ENCODE results near the gene FAM184B. TPM values are rescaled to one million over a fixed set of nuclear protein-coding genes. Genes with fewer than 3 reads are reported as not detected.

FAM184B gene
- total RNA-seq, 1 donor: not detected

- DNase-seq (ENCODE audit: low read depth in 2 of 3, low spot score in 2 of 3): no peak
Observed at GRCh38 chr4:17587094-17587822, 194.2 kb downstream of the FAM184B start.

- DNase-seq (ENCODE audit: low read depth in 2 of 3, low spot score in 2 of 3): no peak
Observed at GRCh38 chr4:17584521-17585213, 196.8 kb downstream of the FAM184B start.

- DNase-seq (ENCODE audit: low read depth in 2 of 3, low spot score in 2 of 3): no peak
Observed at GRCh38 chr4:17583941-17584340, 197.5 kb downstream of the FAM184B start.

GRCh38 chr4:17583276-17583675 is 198.1 kb downstream of the FAM184B start:
- no peak for DNase-seq (ENCODE audit: low read depth in 2 of 3, low spot score in 2 of 3)

- DNase-seq (ENCODE audit: low read depth in 2 of 3, low spot score in 2 of 3): no peak
Observed at GRCh38 chr4:17580969-17581368, 200.5 kb downstream of the FAM184B start.

Other genes starting within 250 kb of the FAM184B start
- gene LAP3, start 204.4 kb downstream of the FAM184B start, total RNA-seq: 53.9 TPM
- gene MED28, start 167.0 kb downstream of the FAM184B start, total RNA-seq: 17.0 TPM
- gene DCAF16, start 29.1 kb upstream of the FAM184B start, total RNA-seq: 34.5 TPM
- gene NCAPG, start 29.4 kb upstream of the FAM184B start, total RNA-seq: 1.6 TPM
- gene LCORL, start 240.1 kb upstream of the FAM184B start, total RNA-seq: 8.6 TPM

All from hematopoietic multipotent progenitor cell (in vitro differentiated cells).